T-cell (primary cell): Measurements from ENCODE around the gene ZNF689. TPM values are rescaled to one million over a fixed set of nuclear protein-coding genes. Genes with fewer than 3 reads are reported as not detected.

Source experiments
- ATAC-seq, 4 experiments: fragments of 200-7000 bp in 3 of 4; fragments of 150-1000 bp in 1 of 4; cut with Tn5 transposase; replicated peaks in 1 of 4; 1 replicate in 3 of 4; 2 replicates in 1 of 4; pipeline ENCODE4 v1.10.0; 2021; ENCODE audit warnings: moderate library complexity in 3 of 4, mild to moderate bottlenecking in 2 of 4, moderate number of reproducible peaks in 1 of 4
- CTCF ChIA-PET, 2 donors: fragments of 300-600 bp; sonication (Branson Sonifier 250); formaldehyde crosslinking; loops; one replicate each; lab custom pipeline; 2022; ENCODE audit warnings: antibody characterized with exemption in 2 of 2; lab: Charles Lee
- POLR2A ChIA-PET, 2 donors: fragments of 300-600 bp; sonication (Branson Sonifier 250); formaldehyde crosslinking; loops; one replicate each; lab custom pipeline; 2022; ENCODE audit warnings: antibody characterized with exemption in 2 of 2; lab: Charles Lee
- DNase-seq, 35 experiments: peaks; one replicate each; pipeline versions ENCODE4 v3.0.0 to v3.0.0-alpha.2; 2013 to 2023
- H3K27ac ChIP-seq: one replicate; pipeline ENCODE4 v1.5.1; 2013; ENCODE audit warnings: low read length
- H3K27me3 ChIP-seq, 2 experiments: replicated peaks in 1 of 2; 1 replicate in 1 of 2; 2 replicates in 1 of 2; pipeline versions ENCODE4 v1.6.1 to v1.7.0; 2013; ENCODE audit warnings: low read length in 1 of 2, mixed read lengths in 1 of 2; ENCODE audit not compliant: control insufficient read depth in 2 of 2, insufficient read depth in 2 of 2; ENCODE audit errors: extremely low read depth in 1 of 2
- H3K36me3 ChIP-seq, 2 donors: 1 replicate in 1 of 2; 2 replicates in 1 of 2; pipeline versions ENCODE4 v1.6.1 to v1.7.0; 2013; ENCODE audit warnings: low read length in 1 of 2; ENCODE audit not compliant: control insufficient read depth in 2 of 2, insufficient read depth in 1 of 2; ENCODE audit errors: extremely low read depth in 1 of 2
- H3K4me1 ChIP-seq, 2 experiments: 1 replicate in 1 of 2; 2 replicates in 1 of 2; pipeline versions ENCODE4 v1.6.1 to v1.7.0; 2013; ENCODE audit warnings: low read length in 2 of 2, mixed read lengths in 1 of 2; ENCODE audit not compliant: insufficient read depth in 2 of 2, control insufficient read depth in 1 of 2; ENCODE audit errors: extremely low read depth in 1 of 2
- H3K4me3 ChIP-seq, 2 donors: 1 replicate in 1 of 2; 2 replicates in 1 of 2; pipeline versions ENCODE4 v1.5.1 to v1.7.0; 2013; ENCODE audit warnings: mild to moderate bottlenecking in 2 of 2, low read length in 1 of 2, moderate library complexity in 1 of 2; ENCODE audit not compliant: control insufficient read depth in 1 of 2; ENCODE audit errors: extremely low read depth in 1 of 2
- H3K9me3 ChIP-seq: 2 replicates; pipeline ENCODE4 v1.7.0; 2013
- H3K27ac Mint-ChIP-seq, 2 donors: one replicate each; pipeline ENCODE4 v1.8.0; 2020 to 2021; ENCODE audit warnings: mild to moderate bottlenecking in 2 of 2, mixed read lengths in 2 of 2
- H3K27me3 Mint-ChIP-seq, 2 donors: one replicate each; pipeline ENCODE4 v1.8.0; 2021 to 2022; ENCODE audit warnings: mixed read lengths in 2 of 2
- H3K36me3 Mint-ChIP-seq: one replicate; pipeline ENCODE4 v1.8.0; 2021; ENCODE audit warnings: mixed read lengths
- H3K4me1 Mint-ChIP-seq, 3 donors: one replicate each; pipeline ENCODE4 v1.8.0; 2020 to 2022; ENCODE audit warnings: mixed read lengths in 3 of 3, mild to moderate bottlenecking in 1 of 3
- H3K4me3 Mint-ChIP-seq, 3 donors: one replicate each; pipeline ENCODE4 v1.8.0; 2020 to 2022; ENCODE audit warnings: mild to moderate bottlenecking in 3 of 3, mixed read lengths in 3 of 3, moderate library complexity in 3 of 3
- H3K9me3 Mint-ChIP-seq, 3 donors: one replicate each; pipeline ENCODE4 v1.8.0; 2020 to 2022; ENCODE audit warnings: mixed read lengths in 3 of 3
- WGBS: methylation state at CpG from one replicate; pipeline ENCODE4 v1.1.5; 2013; ENCODE audit warnings: missing lambda C conversion rate; ENCODE audit not compliant: insufficient coverage; 5-methylcytosine and 5-hydroxymethylcytosine counted together
- total RNA-seq, 35 experiments: library from RNA in 6 of 35; stranded (reverse) in 6 of 35; fragments of 120-200 nt in 1 of 35; gene quantifications; one replicate each; pipeline versions ENCODE4 v1.2.1 to v1.2.4 and lab custom pipeline; 2013 to 2026

Gene ZNF689
- total RNA-seq, 5 donors from 2014 or later (not counting 1 experiment from before 2014, with no cell fraction given) = 11.0 to 13.7 (median 12.4) TPM

GRCh38 chr16:30561089-30561816 lies 48.9 kb downstream of the ZNF689 start:
- WGBS = 37% methylated on average over 37 of the region's 46 CpGs

GRCh38 chr16:30559690-30560089 lies 50.5 kb downstream of the ZNF689 start:
- ChIA-PET CTCF (no interaction called here), POLR2A (interaction anchor here in 1 of 2 donors (0.6 kb wide), 1 partner anchor 185 kb away, joined by 3 read pairs; no protein-coding TSS in a partner anchor)
- peak overlapping the region in 2 of 3 donors; percentile 58 to 88 for H3K4me3 Mint-ChIP-seq
- H3K9me3 Mint-ChIP-seq = no peaks in the 10 kb centered on the region
- WGBS = 100% methylated on average over 2 of the region's 6 CpGs
- Histone ChIP-seq H3K4me3 (no peak overlapping the region), H3K9me3 (no peaks in the 10 kb centered on the region), H3K27ac (no peak overlapping the region), H3K27me3 (peaks cover 0 to 6% of the 10 kb centered on the region in 2 experiments), H3K4me1 (peaks cover 2 to 53% of the 10 kb centered on the region in 2 experiments), H3K36me3 (peaks cover 3 to 15% of the 10 kb centered on the region in 2 donors)
- H3K36me3 Mint-ChIP-seq = peaks cover 5% of the 10 kb centered on the region
- DNase-seq (no peak), ATAC-seq (no peak)
- H3K27me3 Mint-ChIP-seq = no peaks in the 10 kb centered on the region
- H3K4me1 Mint-ChIP-seq = peaks cover 24 to 37% (median 33%) of the 10 kb centered on the region in 3 donors
- H3K27ac Mint-ChIP-seq = peak overlapping the region; percentile 77 to 93

More at GRCh38 chr16:30561089-30561816, 48.9 kb downstream of the ZNF689 start:
- Mint-ChIP-seq H3K9me3 (no peaks in the 10 kb centered on the region), H3K27ac (peak overlapping the region; percentile 89 to 94), H3K4me3 (peak overlapping the region; percentile 76 to 82 (median 78)), H3K27me3 (no peaks in the 10 kb centered on the region), H3K36me3 (peaks cover under 1% of the 10 kb centered on the region), H3K4me1 (peaks cover 21 to 31% (median 29%) of the 10 kb centered on the region in 3 donors)
- peak overlapping the region; percentile 45 for H3K27ac ChIP-seq
- ATAC-seq (no peak), DNase-seq (peak in 3 of 35 experiments; percentile 21 to 33 (median 25))
- no peaks in the 10 kb centered on the region for H3K9me3 ChIP-seq
- ChIA-PET POLR2A (interaction anchor here (0.6 to 1.0 kb wide), 4 partner anchors 26 to 778 kb away, joined by 3 to 8 read pairs (median 3); no protein-coding TSS in a partner anchor), CTCF (interaction anchor here in 1 of 2 donors (0.6 to 0.8 kb wide), 2 partner anchors 26 to 152 kb away, joined by 3 to 6 read pairs; no protein-coding TSS in a partner anchor)
- H3K27me3 ChIP-seq = peaks cover 0 to 6% of the 10 kb centered on the region in 2 experiments
- H3K4me1 ChIP-seq = peaks cover 0 to 39% of the 10 kb centered on the region in 2 experiments
- H3K4me3 ChIP-seq = peak overlapping the region; percentile 53 to 56
- peaks cover under 1 to 2% of the 10 kb centered on the region in 2 donors for H3K36me3 ChIP-seq

- Histone ChIP-seq H3K27me3 (peaks cover 0 to 6% of the 10 kb centered on the region in 2 experiments), H3K4me3 (peak overlapping the region; percentile 21 to 73), H3K27ac (peak overlapping the region; percentile 87), H3K4me1 (peaks cover 2 to 60% of the 10 kb centered on the region in 2 experiments), H3K9me3 (no peaks in the 10 kb centered on the region), H3K36me3 (peaks cover 3 to 24% of the 10 kb centered on the region in 2 donors)
- 95% methylated on average over 11 of the region's 21 CpGs for WGBS
- ATAC-seq = no peak
- peak overlapping the region; percentile 84 to 89 (median 88) for H3K4me3 Mint-ChIP-seq
- H3K9me3 Mint-ChIP-seq = no peaks in the 10 kb centered on the region
- ChIA-PET CTCF (interaction anchor here in 1 of 2 donors (0.9 to 2.9 kb wide), 5 partner anchors 13 to 129 kb away, joined by 3 to 46 read pairs (median 6); partner anchors contain the start of genes DCTPP1, ZNF688 and ZNF747), POLR2A (interaction anchor here (0.6 to 1.1 kb wide), 7 partner anchors 8 to 141 kb away, joined by 3 to 5 read pairs (median 4); partner anchors contain the start of genes ZNF688 (in 1 of the 2) and ZNF747 (in 1 of the 2))
- H3K27ac Mint-ChIP-seq = peak overlapping the region; percentile 88 to 93
- peaks cover 30 to 44% (median 41%) of the 10 kb centered on the region in 3 donors for H3K4me1 Mint-ChIP-seq
- DNase-seq = no peak
- H3K27me3 Mint-ChIP-seq = no peaks in the 10 kb centered on the region
- H3K36me3 Mint-ChIP-seq = peaks cover 11% of the 10 kb centered on the region
Observed at GRCh38 chr16:30558789-30559377, 51.3 kb downstream of the ZNF689 start.

- Histone ChIP-seq H3K4me3 (peak within 1 kb of the TSS; percentile 52 to 73), H3K36me3 (peaks cover 3 to 29% of the 10 kb centered on the region in 2 donors), H3K9me3 (no peaks in the 10 kb centered on the region), H3K27ac (peak within 1 kb of the TSS; percentile 87), H3K27me3 (peaks cover 0 to 6% of the 10 kb centered on the region in 2 experiments), H3K4me1 (peaks cover 5 to 67% of the 10 kb centered on the region in 2 experiments)
- Mint-ChIP-seq H3K27ac (peak within 1 kb of the TSS; percentile 93), H3K4me3 (peak within 1 kb of the TSS; percentile 84 to 89 (median 88)), H3K4me1 (peaks cover 37 to 51% (median 48%) of the 10 kb centered on the region in 3 donors), H3K36me3 (peaks cover 16% of the 10 kb centered on the region), H3K27me3 (no peaks in the 10 kb centered on the region), H3K9me3 (no peaks in the 10 kb centered on the region)
- POLR2A ChIA-PET = interaction anchor here (0.5 to 1.1 kb wide), 9 partner anchors 9 to 487 kb away, joined by 3 to 5 read pairs (median 4); partner anchors contain the start of genes ZNF688 (in 1 of the 2) and ZNF747 (in 1 of the 2)
- peak; percentile 88 to 97 (median 92) for DNase-seq
- peak; percentile 90 to 94 (median 92) for ATAC-seq
- CTCF ChIA-PET = interaction anchor here (0.9 to 2.9 kb wide), 7 partner anchors 14 to 128 kb away, joined by 3 to 46 read pairs (median 6); partner anchors contain the start of genes DCTPP1 (in 1 of the 2), PRR14 (in 1 of the 2), ZNF688 (in 1 of the 2) and ZNF747 (in 1 of the 2)
- under 1% methylated on average over 70 of the region's 74 CpGs for WGBS
Observed at GRCh38 chr16:30557957-30558788, 52.0 kb downstream of the ZNF689 start, which contains the start of gene ZNF764. Gene ZNF764, minus strand, starts transcription at chr16:30558374. Its CDS starts 192 bp downstream, at chr16:30558182.

- H3K9me3 ChIP-seq = no peaks in the 10 kb centered on the region
- Mint-ChIP-seq H3K4me1 (peaks cover 42 to 56% (median 53%) of the 10 kb centered on the region in 3 donors), H3K27me3 (no peaks in the 10 kb centered on the region), H3K27ac (peak overlapping the region; percentile 93), H3K9me3 (no peaks in the 10 kb centered on the region), H3K4me3 (peak overlapping the region; percentile 84 to 89 (median 88)), H3K36me3 (peaks cover 16% of the 10 kb centered on the region)
- DNase-seq = peak in 3 of 35 experiments; percentile 24 to 38 (median 27)
- POLR2A ChIA-PET = interaction anchor here (0.5 to 1.1 kb wide), 4 partner anchors 15 to 486 kb away, joined by 3 to 4 read pairs (median 4); no protein-coding TSS in a partner anchor
- WGBS = 1% methylated on average over 17 of the region's 17 CpGs
- peak overlapping the region; percentile 52 to 73 for H3K4me3 ChIP-seq
- peaks cover 0 to 6% of the 10 kb centered on the region in 2 experiments for H3K27me3 ChIP-seq
- CTCF ChIA-PET = interaction anchor here (1.2 to 2.9 kb wide), 3 partner anchors 22 to 93 kb away, joined by 3 to 46 read pairs (median 7); partner anchors contain the start of genes PRR14 (in 1 of the 2) and ZNF747 (in 1 of the 2)
- H3K27ac ChIP-seq = peak overlapping the region; percentile 87
- H3K36me3 ChIP-seq = peaks cover 3 to 29% of the 10 kb centered on the region in 2 donors
- peaks cover 8 to 72% of the 10 kb centered on the region in 2 experiments for H3K4me1 ChIP-seq
- ATAC-seq = no peak
Observed at GRCh38 chr16:30557707-30557956, 52.6 kb downstream of the ZNF689 start.
